RPMI8226 (cell line): ENCODE results near the gene HES6.
A peak's percentile ranks its signal among the peaks of the same experiment; 100 is the strongest.

ENCODE experiments used
- DNase-seq: peaks from one replicate; pipeline ENCODE4 v3.0.0-alpha.2; 2015

HES6 gene

GRCh38 chr2:238231251-238231793 is 8.5 kb downstream of the HES6 start:
- DNase-seq: no peak

GRCh38 chr2:238230699-238231098 is 9.1 kb downstream of the HES6 start:
- no peak for DNase-seq

GRCh38 chr2:238228700-238229099 is 11.1 kb downstream of the HES6 start:
- no peak for DNase-seq

GRCh38 chr2:238227587-238228032 is 12.2 kb downstream of the HES6 start:
- DNase-seq: no peak

GRCh38 chr2:238226698-238227586 is 12.9 kb downstream of the HES6 start:
- no peak for DNase-seq

GRCh38 chr2:238225911-238226697 is 13.7 kb downstream of the HES6 start:
- DNase-seq: no peak

- DNase-seq: no peak
These were observed 14.7 kb downstream of the HES6 start for GRCh38 chr2:238225121-238225520.

DNA sequence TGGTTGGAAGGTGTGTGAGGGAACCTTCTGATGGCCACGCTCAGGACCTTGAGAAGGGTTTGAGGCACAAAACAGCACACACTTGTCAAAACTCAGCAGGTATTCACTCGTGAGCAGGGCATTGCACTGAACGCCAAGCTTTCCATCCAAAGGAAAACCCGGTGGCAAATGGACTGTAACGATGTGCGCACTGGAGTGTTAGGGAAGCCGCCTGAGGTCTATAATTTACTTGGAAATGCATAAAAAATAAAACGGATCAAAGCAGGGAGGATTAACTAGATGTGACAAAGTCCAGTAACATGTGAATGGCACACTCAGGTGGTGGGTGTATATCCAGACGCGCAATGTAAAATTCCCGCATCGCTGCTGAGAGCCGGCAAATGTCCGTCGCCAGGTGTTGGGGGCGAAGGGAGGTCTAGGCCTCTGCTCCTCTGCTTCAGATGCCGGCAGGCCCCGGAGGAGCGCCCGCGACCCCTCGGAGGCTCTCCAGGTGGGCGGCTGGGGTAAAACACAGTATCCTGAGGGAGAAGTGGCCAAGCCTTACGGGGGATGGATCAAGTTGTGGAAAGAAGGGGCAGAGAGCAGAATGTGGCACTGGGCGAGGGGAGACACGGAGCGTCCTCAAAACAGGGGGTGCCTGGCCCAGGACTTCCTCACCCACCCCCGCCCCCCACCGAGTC is 15.3 kb downstream of the HES6 start:
- DNase-seq: no peak

DNA sequence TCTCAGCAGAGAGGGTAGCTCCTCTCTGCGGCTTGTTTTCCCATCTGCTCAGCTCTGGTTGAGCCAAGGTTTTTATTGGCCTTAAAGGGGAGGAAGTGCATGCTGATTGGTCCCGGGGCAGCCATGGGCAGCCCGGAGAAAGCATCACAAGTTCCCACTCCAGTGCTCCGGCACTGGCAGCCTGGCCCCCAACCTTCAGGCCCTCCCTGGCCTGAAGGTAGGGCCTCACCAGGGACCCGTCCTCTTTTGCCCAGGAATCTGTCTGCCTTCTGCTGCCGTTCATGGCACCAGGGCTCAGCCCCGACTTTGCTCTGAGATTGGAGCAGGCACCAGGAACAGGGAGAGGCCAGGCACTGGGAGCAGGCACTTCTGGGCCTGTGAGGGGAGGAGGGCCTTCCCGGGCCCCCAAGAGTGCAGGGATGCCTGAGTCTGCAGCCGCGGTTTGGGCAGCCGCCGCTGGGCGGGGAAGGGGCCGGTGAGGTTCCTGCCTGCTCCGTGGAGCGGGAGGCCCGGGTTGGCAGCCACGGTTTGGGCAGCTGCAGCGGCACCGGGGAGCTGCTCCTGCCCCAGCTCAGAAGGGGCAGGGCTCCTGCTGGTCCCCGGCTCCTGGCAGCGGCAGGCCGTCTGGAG is 18.8 kb downstream of the HES6 start:
- DNase-seq: no peak

DNA sequence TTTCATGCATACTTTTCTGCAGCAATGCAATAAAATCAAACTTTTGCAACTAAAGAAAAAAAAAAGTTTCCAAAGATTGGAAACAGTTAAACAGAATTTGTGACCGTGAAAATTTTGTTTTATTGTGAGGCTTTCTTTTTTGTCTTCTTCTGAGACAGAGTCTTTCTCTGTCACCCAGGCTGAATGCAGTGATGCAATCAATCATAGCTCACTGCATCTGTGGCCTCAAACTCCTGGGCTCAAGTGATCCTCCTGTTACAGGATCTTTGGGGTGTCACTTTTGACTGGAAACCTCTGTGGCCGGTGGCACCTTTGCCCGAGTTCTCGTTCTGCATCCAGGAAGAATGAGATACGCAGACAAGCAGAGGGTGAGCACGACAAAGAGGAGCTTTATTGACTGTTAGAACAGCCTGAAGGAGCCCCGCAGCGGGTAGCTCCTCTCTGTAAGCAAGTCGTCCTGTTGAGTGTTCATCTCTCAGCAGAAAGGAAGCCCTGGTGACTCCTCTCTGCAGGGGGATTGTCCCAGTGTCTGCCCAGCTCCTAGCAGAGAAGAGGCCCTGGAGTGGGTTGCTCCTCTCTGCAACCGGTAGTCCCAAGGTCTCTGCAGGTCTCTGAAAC is 19.5 kb downstream of the HES6 start:
- DNase-seq: no peak

GRCh38 chr2:238216651-238217184 is 23.1 kb downstream of the HES6 start:
- DNase-seq: no peak

- DNase-seq: no peak
These were observed 32.8 kb downstream of the HES6 start for GRCh38 chr2:238207006-238207405.

- no peak for DNase-seq
These were observed 35.7 kb downstream of the HES6 start for GRCh38 chr2:238203973-238204683.

GRCh38 chr2:238203094-238203972 is 36.5 kb downstream of the HES6 start, which contains the start of gene ILKAP:
ILKAP (minus strand) TSS chr2:238203695; CDS start chr2:238203553, 142 bp downstream.
- peak; percentile 90 for DNase-seq

DNA sequence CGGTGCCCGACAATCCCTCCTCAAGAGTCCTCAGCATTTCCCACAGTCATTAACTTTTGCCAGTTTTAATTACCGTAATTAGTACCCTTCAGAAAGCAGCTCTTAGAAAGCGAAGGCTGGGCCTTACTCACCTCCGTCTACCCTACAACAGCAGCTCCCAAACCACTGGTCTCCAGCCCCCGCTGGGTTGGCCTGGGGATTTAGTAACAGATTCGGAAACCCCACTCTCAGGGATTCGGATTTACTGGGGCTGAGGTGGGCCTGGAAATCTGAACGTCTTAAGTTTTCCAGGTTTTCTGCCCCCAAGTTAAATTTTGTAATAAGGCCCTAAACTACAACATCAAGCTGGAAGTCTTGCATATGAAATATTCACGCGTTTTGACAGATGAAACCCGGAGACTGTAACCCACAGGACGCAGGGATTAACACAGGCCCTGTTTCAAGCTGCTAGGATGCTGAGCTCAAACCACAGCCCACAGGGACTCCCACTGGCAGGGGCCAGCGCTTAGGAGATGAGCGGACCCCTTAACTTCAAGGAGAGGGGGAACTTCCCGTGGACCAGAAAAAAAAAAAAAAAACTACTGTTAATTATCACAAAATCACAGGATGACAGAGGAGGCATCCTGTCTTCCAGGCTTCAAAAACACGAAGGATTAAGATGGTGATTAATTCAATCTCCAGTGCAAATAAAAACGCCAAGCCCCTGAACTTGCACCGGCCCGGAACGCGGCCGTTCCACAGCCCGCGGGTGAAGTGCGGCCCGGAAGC is 37.3 kb downstream of the HES6 start:
- DNase-seq: peak; percentile 10

DNA sequence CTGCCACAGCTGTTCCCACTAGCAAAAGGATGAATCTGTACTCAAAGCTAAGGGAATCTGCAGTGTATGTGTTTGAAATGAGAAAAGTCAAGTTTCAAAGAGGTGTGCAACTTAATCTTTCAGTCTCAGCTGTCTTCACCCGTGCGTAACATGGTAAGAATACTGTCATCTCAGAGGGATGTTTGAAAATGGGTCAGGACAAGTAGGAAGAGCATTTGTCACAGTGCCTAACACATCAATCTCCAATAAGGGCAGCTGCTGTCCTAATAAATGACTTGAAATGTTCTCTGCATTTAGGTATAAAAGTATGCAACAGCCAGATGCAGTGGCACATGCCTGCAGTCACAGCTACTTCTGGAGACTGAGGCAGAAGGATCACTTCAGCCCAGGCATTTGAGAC is 49.4 kb downstream of the HES6 start:
- DNase-seq: no peak
